Colonic mucosa (tissue), 4 donors: ENCODE measurements around the gene PARP12. TPM values are rescaled to one million over a fixed set of nuclear protein-coding genes. Genes with fewer than 3 reads are reported as not detected.

ENCODE experiments used
- DNase-seq: peaks from one replicate; pipeline ENCODE4 v3.0.0-alpha.2; 2020
- H3K27ac ChIP-seq: fragments of 200-600 bp; one replicate; pipeline ENCODE4 v1.8.0; 2021
- H3K27me3 ChIP-seq: fragments of 200-600 bp; one replicate; pipeline ENCODE4 v1.8.0; 2021
- H3K36me3 ChIP-seq: fragments of 200-600 bp; one replicate; pipeline ENCODE4 v1.8.0; 2021
- H3K4me1 ChIP-seq: fragments of 200-600 bp; one replicate; pipeline ENCODE4 v1.8.0; 2021; ENCODE audit warnings: mild to moderate bottlenecking
- H3K4me3 ChIP-seq: fragments of 200-600 bp; one replicate; pipeline ENCODE4 v1.8.0; 2021
- H3K9ac ChIP-seq, 2 donors: one replicate each; pipeline ENCODE4 v1.7.0; 2013; ENCODE audit warnings: control low read depth in 2 of 2, low read depth in 2 of 2, low read length in 2 of 2
- H3K9me3 ChIP-seq: fragments of 200-600 bp; one replicate; pipeline ENCODE4 v1.8.0; 2021
- intact Hi-C: fragments of 100-400 bp; cut with DNase I; formaldehyde crosslinking; loops from one replicate; pipeline ENCODE4 v1.14.1; 2022
- total RNA-seq, 2 donors: library from RNA; stranded (reverse); fragmentation: NEBNext Ultra II Directional in 1 of 2; extraction: Animal tissue kit (Norgen Biotek cat#: 25700) in 1 of 2; gene quantifications; one replicate each; pipeline ENCODE4 v1.2.1, GENCODE V29; 2021
- TF ChIP-seq, protein P1 (sequence below): fragments of 200-600 bp; IDR thresholded peaks from one replicate; pipeline ENCODE4 v1.8.0; 2022; ENCODE audit warnings: antibody characterized with exemption, mild to moderate bottlenecking
- donor health status: healthy.
- donor health status: DM: no; HTN: no; CAD: no.
- donor health status: DM: no; HTN: no; CAD: no.

PARP12 gene
- total RNA-seq, 2 donors from 2014 or later = 33.9 to 39.2 TPM

DNA sequence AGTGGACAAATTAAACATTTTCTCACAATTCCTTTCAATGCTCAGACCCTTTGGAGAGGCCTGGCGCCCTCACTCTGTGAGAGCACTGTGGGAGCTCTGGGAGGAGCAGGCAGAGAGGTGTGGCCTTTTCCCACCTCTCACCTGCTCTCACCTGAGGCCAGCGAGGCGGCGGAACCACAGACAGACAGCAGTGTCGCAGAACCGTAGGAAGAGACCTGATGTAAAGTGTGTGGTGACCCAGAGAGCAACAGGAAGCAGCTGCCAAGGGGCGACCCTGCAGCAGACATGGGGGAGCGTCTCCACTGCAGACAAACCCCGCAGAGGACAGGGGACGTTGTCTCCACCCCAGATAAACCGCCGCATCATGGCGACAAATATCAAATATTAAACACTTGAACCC is 15.6 kb upstream of the PARP12 start:
- H3K36me3 ChIP-seq = no peaks in the 10 kb centered on the region

DNA sequence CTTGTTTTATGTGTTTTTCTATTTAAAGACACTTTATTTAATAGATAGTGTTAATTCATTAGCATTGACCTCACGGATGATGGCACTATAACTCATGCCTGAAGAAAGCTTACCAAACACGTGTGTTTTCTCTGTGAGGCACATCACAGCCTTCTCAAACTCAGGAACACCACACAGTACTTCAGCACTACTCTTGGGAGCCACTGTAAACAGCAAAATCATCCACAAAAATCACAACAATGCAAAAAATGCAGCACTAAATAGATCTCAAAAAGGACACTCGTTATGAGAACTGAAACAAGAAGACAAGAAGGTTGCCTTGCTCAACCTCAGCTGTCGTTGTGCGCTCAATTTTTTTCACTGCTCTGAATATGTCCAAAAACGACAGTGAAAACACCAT is 12.0 kb upstream of the PARP12 start:
- intact Hi-C loops = no loop called here
- Histone ChIP-seq H3K27ac (no peak overlapping the region), H3K27me3 (no peaks in the 10 kb centered on the region), H3K4me3 (no peak overlapping the region), H3K9me3 (no peaks in the 10 kb centered on the region), H3K4me1 (no peaks in the 10 kb centered on the region), H3K36me3 (no peaks in the 10 kb centered on the region), H3K9ac (no peak overlapping the region)
- no peak for DNase-seq
- TF ChIP-seq, protein P1, sequence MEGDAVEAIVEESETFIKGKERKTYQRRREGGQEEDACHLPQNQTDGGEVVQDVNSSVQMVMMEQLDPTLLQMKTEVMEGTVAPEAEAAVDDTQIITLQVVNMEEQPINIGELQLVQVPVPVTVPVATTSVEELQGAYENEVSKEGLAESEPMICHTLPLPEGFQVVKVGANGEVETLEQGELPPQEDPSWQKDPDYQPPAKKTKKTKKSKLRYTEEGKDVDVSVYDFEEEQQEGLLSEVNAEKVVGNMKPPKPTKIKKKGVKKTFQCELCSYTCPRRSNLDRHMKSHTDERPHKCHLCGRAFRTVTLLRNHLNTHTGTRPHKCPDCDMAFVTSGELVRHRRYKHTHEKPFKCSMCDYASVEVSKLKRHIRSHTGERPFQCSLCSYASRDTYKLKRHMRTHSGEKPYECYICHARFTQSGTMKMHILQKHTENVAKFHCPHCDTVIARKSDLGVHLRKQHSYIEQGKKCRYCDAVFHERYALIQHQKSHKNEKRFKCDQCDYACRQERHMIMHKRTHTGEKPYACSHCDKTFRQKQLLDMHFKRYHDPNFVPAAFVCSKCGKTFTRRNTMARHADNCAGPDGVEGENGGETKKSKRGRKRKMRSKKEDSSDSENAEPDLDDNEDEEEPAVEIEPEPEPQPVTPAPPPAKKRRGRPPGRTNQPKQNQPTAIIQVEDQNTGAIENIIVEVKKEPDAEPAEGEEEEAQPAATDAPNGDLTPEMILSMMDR = no peak

More for the DNA sequence above, 15.6 kb upstream of the PARP12 start:
- Histone ChIP-seq H3K4me1 (no peaks in the 10 kb centered on the region), H3K9ac (no peak overlapping the region), H3K4me3 (no peak overlapping the region), H3K9me3 (no peaks in the 10 kb centered on the region), H3K27ac (no peak overlapping the region), H3K27me3 (no peaks in the 10 kb centered on the region)
- intact Hi-C loops = no loop called here
- TF ChIP-seq, protein P1 = no peak
- DNase-seq = no peak

DNA sequence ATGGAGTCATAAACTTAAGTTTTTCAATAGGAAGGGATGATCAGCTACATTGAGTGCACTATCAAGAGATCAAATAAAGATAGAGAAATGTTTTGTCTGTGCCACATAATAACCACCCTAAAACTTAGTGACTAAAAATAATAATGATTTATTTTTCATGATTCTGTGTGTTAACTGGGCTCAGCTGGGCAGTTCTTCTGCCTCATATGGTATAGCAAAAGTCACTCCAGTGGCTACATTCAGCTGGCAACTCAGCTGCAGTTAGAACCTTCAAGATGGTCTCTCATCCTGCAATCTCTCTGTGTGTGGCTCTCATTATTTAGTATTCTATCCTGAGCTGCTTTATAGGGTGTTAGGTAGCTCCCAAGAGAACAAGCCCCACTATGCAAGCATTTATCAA is 7.8 kb upstream of the PARP12 start:
- TF ChIP-seq, protein P1 = no peak
- no peak overlapping the region for H3K4me3 ChIP-seq

DNA sequence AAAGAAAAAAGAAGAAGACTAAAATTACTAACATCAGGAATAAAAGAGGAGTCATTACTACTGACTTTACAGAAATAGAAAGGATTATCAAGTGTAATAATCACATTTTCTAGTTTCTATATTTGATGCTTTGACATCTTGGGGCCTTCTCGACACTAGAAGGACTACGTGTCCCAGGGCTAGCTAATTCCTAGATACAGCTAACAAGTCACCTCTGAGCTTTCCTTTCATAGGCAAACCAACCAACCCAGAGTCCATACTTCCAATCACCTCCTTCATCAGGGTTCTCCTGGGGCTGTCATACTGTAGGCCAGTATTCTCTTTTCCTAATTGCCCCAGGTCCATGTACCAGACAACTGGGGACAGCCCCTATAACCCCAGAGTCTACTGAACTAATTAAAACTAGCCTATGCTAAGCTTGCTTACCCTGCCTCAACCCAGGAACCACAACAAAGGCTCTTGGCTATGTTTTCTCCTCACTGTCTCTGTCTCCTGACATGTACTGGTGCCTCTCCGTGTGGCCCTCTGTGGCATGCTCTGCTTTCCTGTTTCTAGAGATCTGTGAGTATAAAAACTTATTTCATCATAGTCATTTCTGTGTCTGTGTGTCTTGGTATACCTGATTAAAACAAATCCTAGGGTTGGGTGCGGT is 6.7 kb upstream of the PARP12 start:
- TF ChIP-seq, protein P1 = no peak
- H3K27ac ChIP-seq = no peak overlapping the region
- no peaks in the 10 kb centered on the region for H3K36me3 ChIP-seq
- H3K4me3 ChIP-seq = no peak overlapping the region
- no peaks in the 10 kb centered on the region for H3K9me3 ChIP-seq
- intact Hi-C loops = no loop called here
- H3K27me3 ChIP-seq = no peaks in the 10 kb centered on the region
- no peak for DNase-seq
- H3K4me1 ChIP-seq = no peaks in the 10 kb centered on the region
- no peak overlapping the region for H3K9ac ChIP-seq

More for the DNA sequence above, 7.8 kb upstream of the PARP12 start:
- DNase-seq = no peak
- Histone ChIP-seq H3K4me1 (no peaks in the 10 kb centered on the region), H3K9me3 (no peaks in the 10 kb centered on the region), H3K27ac (no peak overlapping the region), H3K27me3 (no peaks in the 10 kb centered on the region), H3K9ac (no peak overlapping the region), H3K36me3 (no peaks in the 10 kb centered on the region)
- intact Hi-C loops = no loop called here

DNA sequence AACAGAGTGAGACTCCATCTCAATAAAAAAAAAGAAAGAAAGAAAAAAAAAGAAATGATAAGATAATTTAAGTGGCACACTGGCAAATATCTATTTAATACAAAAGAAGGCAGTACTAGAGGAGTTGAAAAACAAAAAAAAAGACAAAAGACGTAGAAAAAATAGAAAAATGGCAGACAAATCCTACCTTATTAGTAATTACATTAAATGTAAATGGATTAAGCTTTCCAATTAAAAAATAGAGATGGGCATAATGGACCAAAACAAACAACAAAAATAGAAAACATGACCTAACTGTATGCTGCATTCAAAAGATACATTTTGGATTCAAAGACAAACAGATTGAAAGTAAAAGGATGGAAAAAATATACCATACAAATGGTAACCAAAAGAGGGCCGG is 5.3 kb upstream of the PARP12 start:
- intact Hi-C loops = no loop called here
- no peak overlapping the region for H3K27ac ChIP-seq
- TF ChIP-seq, protein P1 = no peak
- H3K9ac ChIP-seq = no peak overlapping the region
- no peaks in the 10 kb centered on the region for H3K27me3 ChIP-seq
- no peak overlapping the region for H3K4me3 ChIP-seq
- no peak for DNase-seq
- no peaks in the 10 kb centered on the region for H3K9me3 ChIP-seq
- H3K4me1 ChIP-seq = no peaks in the 10 kb centered on the region
- H3K36me3 ChIP-seq = no peaks in the 10 kb centered on the region
